ENCODE measurements around the gene CUX1. TPM values are rescaled to one million over a fixed set of nuclear protein-coding genes. Genes with fewer than 3 reads are reported as not detected.

The CUX1 gene
- total RNA-seq, 1 donor from 2014 or later = 53.3 TPM

GRCh38 chr7:101896941-101897340 is 79.5 kb downstream of the CUX1 start:
- no peak for ATAC-seq

- ATAC-seq = no peak
Measured at GRCh38 chr7:101898106-101898505, 80.7 kb downstream of the CUX1 start.

GRCh38 chr7:101899616-101900015 is 82.2 kb downstream of the CUX1 start:
- peak; percentile 14 for ATAC-seq

GRCh38 chr7:101900103-101900502 is 82.7 kb downstream of the CUX1 start:
- ATAC-seq = peak; percentile 62

GRCh38 chr7:101901661-101902491 is 84.5 kb downstream of the CUX1 start:
- ATAC-seq = no peak

- ATAC-seq = no peak
Measured at GRCh38 chr7:101902680-101903514, 85.5 kb downstream of the CUX1 start.

GRCh38 chr7:101903515-101903868 is 86.1 kb downstream of the CUX1 start:
- no peak for ATAC-seq

- ATAC-seq = no peak
Measured at GRCh38 chr7:101904019-101904418, 86.6 kb downstream of the CUX1 start.

- ATAC-seq = no peak
Measured at GRCh38 chr7:101905203-101905865, 87.9 kb downstream of the CUX1 start.

- no peak for ATAC-seq
Measured at GRCh38 chr7:101906291-101907240, 89.1 kb downstream of the CUX1 start.

GRCh38 chr7:101910991-101911799 is 93.8 kb downstream of the CUX1 start:
- peak; percentile 36 for ATAC-seq

- ATAC-seq = no peak
Measured at GRCh38 chr7:101911800-101912715, 94.6 kb downstream of the CUX1 start.

GRCh38 chr7:101912716-101913110 is 95.3 kb downstream of the CUX1 start:
- ATAC-seq = no peak

GRCh38 chr7:101913247-101913721 is 95.9 kb downstream of the CUX1 start:
- no peak for ATAC-seq

GRCh38 chr7:101913851-101914250 is 96.4 kb downstream of the CUX1 start:
- no peak for ATAC-seq

GRCh38 chr7:101915000-101915399 is 97.6 kb downstream of the CUX1 start:
- no peak for ATAC-seq

GRCh38 chr7:101916041-101916800 is 98.8 kb downstream of the CUX1 start:
- ATAC-seq = no peak

GRCh38 chr7:101916876-101917275 is 99.5 kb downstream of the CUX1 start:
- no peak for ATAC-seq

GRCh38 chr7:101917566-101917965 is 100.1 kb downstream of the CUX1 start:
- no peak for ATAC-seq
